H1 (cell line): ENCODE data around the gene CNOT6. TPM values are rescaled to one million over a fixed set of nuclear protein-coding genes. Genes with fewer than 3 reads are reported as not detected.
A peak's percentile ranks its signal among the peaks of the same experiment; 100 is the strongest.

Source experiments
- CTCF ChIA-PET: fragments of 300-600 bp; sonication (Branson Sonifier 250); formaldehyde crosslinking; loops from one replicate; lab custom pipeline; 2021; ENCODE audit not compliant: partially characterized antibody; lab: Charles Lee
- POLR2A ChIA-PET: fragments of 300-600 bp; sonication (Branson Sonifier 250); formaldehyde crosslinking; loops from one replicate; lab custom pipeline; 2021; ENCODE audit warnings: inconsistent platforms; ENCODE audit not compliant: partially characterized antibody; lab: Charles Lee
- DNase-seq, 2 experiments: peaks; one replicate each; pipeline versions ENCODE4 v3.0.0 to v3.0.0-alpha.2; 2010 to 2022; ENCODE audit warnings: low spot score in 2 of 2, low read depth in 1 of 2, mixed read lengths in 1 of 2
- FAIRE-seq: peaks from 2 replicates; lab custom pipeline; 2011; peaks lifted over from hg19 to GRCh38; lab: Jason Lieb, UNC
- H2AFZ ChIP-seq: 2 replicates; pipeline ENCODE4 v1.8.1; 2012; ENCODE audit warnings: low read length, inconsistent platforms
- H2AK5ac ChIP-seq: 2 replicates; pipeline ENCODE4 v1.6.1; 2013; ENCODE audit warnings: low read depth, low read length
- H2BK120ac ChIP-seq: replicated peaks from 2 replicates; pipeline ENCODE3; 2013; ENCODE audit warnings: low read depth, low read length, inconsistent platforms
- H2BK12ac ChIP-seq: 2 replicates; pipeline ENCODE4 v1.6.1; 2013; ENCODE audit warnings: low read depth, low read length
- H2BK15ac ChIP-seq: 2 replicates; pipeline ENCODE4 v1.6.1; 2013; ENCODE audit warnings: low read length
- H2BK20ac ChIP-seq: 2 replicates; pipeline ENCODE4 v1.6.1; 2013; ENCODE audit warnings: low read length
- H2BK5ac ChIP-seq: 2 replicates; pipeline ENCODE4 v1.6.1; 2013; ENCODE audit warnings: low read depth, low read length
- H3K14ac ChIP-seq: 2 replicates; pipeline ENCODE4 v1.6.1; 2013; ENCODE audit warnings: inconsistent platforms; ENCODE audit not compliant: insufficient read length
- H3K18ac ChIP-seq: 2 replicates; pipeline ENCODE4 v1.6.1; 2013; ENCODE audit warnings: low read length; ENCODE audit errors: extremely low read depth
- H3K23ac ChIP-seq: 2 replicates; pipeline ENCODE4 v1.6.1; 2013; ENCODE audit warnings: inconsistent platforms; ENCODE audit not compliant: insufficient read length
- H3K23me2 ChIP-seq: 2 replicates; pipeline ENCODE4 v1.6.1; 2013; ENCODE audit warnings: low read depth, low read length
- H3K27ac ChIP-seq: 2 replicates; pipeline ENCODE4 v1.6.1; 2011; ENCODE audit warnings: low read depth, low read length, inconsistent platforms
- H3K27me3 ChIP-seq, 4 experiments: replicated peaks in 1 of 4; 1 replicate in 1 of 4; 2 replicates in 3 of 4; pipeline versions ENCODE4 v1.6.1 to v1.8.1; 2011 to 2013; ENCODE audit warnings: low read length in 3 of 4, mild to moderate bottlenecking in 3 of 4, inconsistent platforms in 2 of 4, mixed read lengths in 2 of 4, moderate library complexity in 1 of 4; ENCODE audit not compliant: control insufficient read depth in 3 of 4, insufficient read depth in 3 of 4; ENCODE audit errors: extremely low read depth in 1 of 4
- H3K36me3 ChIP-seq, 4 experiments: 2 replicates each; pipeline versions ENCODE4 v1.6.1 to v1.8.1; 2011 to 2013; ENCODE audit warnings: mild to moderate bottlenecking in 4 of 4, low read length in 3 of 4, moderate library complexity in 2 of 4, control low read depth in 1 of 4, inconsistent platforms in 1 of 4; ENCODE audit not compliant: insufficient read depth in 4 of 4, control insufficient read depth in 2 of 4
- H3K4ac ChIP-seq: replicated peaks from 2 replicates; pipeline ENCODE3; 2013; ENCODE audit warnings: low read length, low read depth, mixed read lengths, inconsistent platforms; ENCODE audit not compliant: insufficient read length
- H3K4me1 ChIP-seq, 4 experiments: replicated peaks in 1 of 4; 1 replicate in 1 of 4; 2 replicates in 3 of 4; pipeline versions ENCODE4 v1.6.1 to v1.8.1; 2011 to 2013; ENCODE audit warnings: low read length in 3 of 4, inconsistent platforms in 2 of 4, mixed read lengths in 1 of 4; ENCODE audit not compliant: insufficient read depth in 4 of 4, control insufficient read depth in 3 of 4
- H3K4me2 ChIP-seq, 2 experiments: 2 replicates each; pipeline versions ENCODE4 v1.6.1 to v1.8.1; 2011 to 2013; ENCODE audit warnings: low read depth in 2 of 2, low read length in 2 of 2, control low read depth in 1 of 2, inconsistent platforms in 1 of 2, mild to moderate bottlenecking in 1 of 2; ENCODE audit not compliant: insufficient read depth in 1 of 2
- H3K4me3 ChIP-seq, 4 experiments: fragments of 200-600, 300-600 bp in 1 of 4; sonication (generic), shearing (Covaris generic), sonication (Bioruptor Twin) in 1 of 4; 2 replicates each; pipeline versions ENCODE4 v1.5.1 to v1.8.1; 2011 to 2016; ENCODE audit warnings: low read length in 4 of 4, low read depth in 3 of 4, control low read depth in 2 of 4, inconsistent platforms in 2 of 4, mild to moderate bottlenecking in 2 of 4, mixed read lengths in 1 of 4, moderate library complexity in 1 of 4; ENCODE audit not compliant: insufficient read depth in 2 of 4; ENCODE audit errors: extremely low read depth in 1 of 4
- H3K56ac ChIP-seq: replicated peaks from 2 replicates; pipeline ENCODE3; 2013; ENCODE audit warnings: low read depth, mild to moderate bottlenecking, mixed read lengths, low read length, inconsistent platforms; ENCODE audit not compliant: insufficient read length
- H3K79me1 ChIP-seq: 2 replicates; pipeline ENCODE4 v1.6.1; 2013; ENCODE audit warnings: low read depth, low read length, control low read depth
- H3K79me2 ChIP-seq, 2 experiments: 2 replicates each; pipeline versions ENCODE4 v1.6.1 to v1.8.1; 2012 to 2013; ENCODE audit warnings: low read length in 2 of 2, mild to moderate bottlenecking in 2 of 2, inconsistent platforms in 1 of 2; ENCODE audit not compliant: insufficient read depth in 2 of 2, control insufficient read depth in 1 of 2
- H3K9ac ChIP-seq, 4 experiments: replicated peaks in 1 of 4; 1 replicate in 1 of 4; 2 replicates in 3 of 4; pipeline versions ENCODE4 v1.6.1 to v1.8.1; 2011 to 2013; ENCODE audit warnings: low read depth in 3 of 4, low read length in 3 of 4, control low read depth in 2 of 4, mild to moderate bottlenecking in 2 of 4, moderate library complexity in 2 of 4, inconsistent platforms in 1 of 4; ENCODE audit errors: extremely low read depth in 1 of 4
- H3K9me3 ChIP-seq, 2 experiments: 2 replicates each; pipeline versions ENCODE4 v1.6.1 to v1.8.1; 2012 to 2013; ENCODE audit warnings: mild to moderate bottlenecking in 2 of 2, moderate library complexity in 2 of 2, control low read depth in 1 of 2, inconsistent platforms in 1 of 2, low read depth in 1 of 2, low read length in 1 of 2, mixed read lengths in 1 of 2; ENCODE audit not compliant: insufficient read depth in 2 of 2
- H4K20me1 ChIP-seq, 2 experiments: replicated peaks in 1 of 2; 2 replicates each; pipeline versions ENCODE3 to v1.8.1; 2011 to 2013; ENCODE audit warnings: inconsistent platforms in 2 of 2, low read length in 2 of 2, mild to moderate bottlenecking in 1 of 2; ENCODE audit not compliant: insufficient read depth in 2 of 2, control insufficient read depth in 1 of 2
- H4K5ac ChIP-seq: 2 replicates; pipeline ENCODE4 v1.6.1; 2013; ENCODE audit warnings: low read length, low read depth, mixed read lengths, inconsistent platforms; ENCODE audit not compliant: insufficient read length
- H4K8ac ChIP-seq: 2 replicates; pipeline ENCODE4 v1.8.0; 2013; ENCODE audit warnings: mild to moderate bottlenecking, moderate library complexity, low read length, inconsistent platforms; ENCODE audit not compliant: insufficient read depth; ENCODE audit errors: extremely low read depth
- H4K91ac ChIP-seq: replicated peaks from 2 replicates; pipeline ENCODE3; 2013; ENCODE audit warnings: low read length, mixed read lengths, inconsistent platforms; ENCODE audit not compliant: insufficient read length
- E2F6 ChIP-seq: IDR thresholded peaks from 2 replicates; pipeline ENCODE4 v1.6.1; 2012; ENCODE audit warnings: inconsistent platforms
- EGR1 ChIP-seq: IDR thresholded peaks from 2 replicates; pipeline ENCODE4 v1.6.1; 2011; ENCODE audit warnings: low read depth, low read length, borderline replicate concordance
- HDAC2 ChIP-seq, 2 experiments: fragments of 300-600 bp in 1 of 2; sonication (generic) in 1 of 2; IDR thresholded peaks; 2 replicates each; pipeline ENCODE4 v1.6.1; 2011 to 2012; ENCODE audit warnings: low read depth in 2 of 2, low read length in 2 of 2, mild to moderate bottlenecking in 2 of 2, moderate library complexity in 2 of 2, borderline replicate concordance in 1 of 2, inconsistent platforms in 1 of 2
- POU5F1 ChIP-seq: IDR thresholded peaks from 2 replicates; pipeline ENCODE4 v1.6.1; 2011; ENCODE audit warnings: low read depth, mild to moderate bottlenecking, low read length, moderate library complexity
- RNF2 ChIP-seq: fragments of 200-900, 300-1000 bp; sonication (generic); IDR thresholded peaks from 2 replicates; pipeline ENCODE4 v1.7.1; 2016; ENCODE audit warnings: borderline replicate concordance, low read depth, mild to moderate bottlenecking, antibody characterized with exemption, low read length; ENCODE audit not compliant: poor library complexity, severe bottlenecking; ENCODE audit errors: missing control alignments
- SIRT6 ChIP-seq: IDR thresholded peaks from one replicate; pipeline ENCODE4 v1.7.1; 2012; ENCODE audit warnings: low read length, inconsistent platforms
- TAF1 ChIP-seq: IDR thresholded peaks from 2 replicates; pipeline ENCODE4 v1.6.1; 2011; ENCODE audit warnings: mild to moderate bottlenecking, low read depth, low read length
- TCF12 ChIP-seq: IDR thresholded peaks from 2 replicates; pipeline ENCODE4 v1.6.1; 2011; ENCODE audit warnings: low read depth, mild to moderate bottlenecking, low read length
- WGBS, 2 experiments: shearing (Covaris generic) in 1 of 2; methylation state at CpG; one replicate each; pipeline versions ENCODE4 v1.1.6 to v1.1.7; 2013 to 2015; ENCODE audit warnings: low lambda C conversion rate in 2 of 2, mixed read lengths in 2 of 2, inconsistent platforms in 1 of 2, low coverage in 1 of 2, missing lambda C conversion rate in 1 of 2; ENCODE audit not compliant: insufficient replicate concordance in 2 of 2, insufficient coverage in 1 of 2, insufficient read length in 1 of 2; ENCODE audit errors: extremely low coverage in 1 of 2, missing lambda C conversion rate in 1 of 2; 5-methylcytosine and 5-hydroxymethylcytosine counted together
- long read RNA-seq, 2 experiments: library from RNA in 1 of 2; library from capped mRNA in 1 of 2; stranded (forward); transcript quantifications; one replicate each; pipeline ENCODE4 v2.0.0, GENCODE V29; 2021; ENCODE audit warnings: inconsistent platforms in 1 of 2
- polyA minus RNA-seq, 3 experiments: library from RNA; depleted of rRNA, polyadenylated mRNA; stranded (reverse); fragments of >200 nt; gene quantifications; 1 replicate in 2 of 3; 2 replicates in 1 of 3; pipeline ENCODE4 v1.2.3, GENCODE V29; 2011
- polyA plus RNA-seq, 7 experiments: library from polyadenylated mRNA; depleted of rRNA in 3 of 7; stranded (reverse) in 5 of 7; unstranded in 2 of 7; fragments of >200 nt in 5 of 7; fragments of 200-250 nt in 2 of 7; gene quantifications; 1 replicate in 5 of 7; 2 replicates in 1 of 7; 4 replicates in 1 of 7; pipeline versions ENCODE4 v1.2.1 to v1.2.3, GENCODE V29; 2011 to 2013; ENCODE audit warnings: missing spikeins in 2 of 7, mixed read lengths in 2 of 7
- total RNA-seq: library from RNA; stranded (reverse); fragmentation: NEBNext Ultra II Directional; extraction: Animal tissue kit (Norgen Biotek cat#: 25700); gene quantifications from 2 replicates; pipeline ENCODE4 v1.2.1, GENCODE V29; 2021

Gene CNOT6
- total RNA-seq (45.4 and 48.0 TPM in 2 replicates), polyA plus RNA-seq (2011; rRNA removed) (6.8 and 10.7 TPM in 2 replicates), polyA minus RNA-seq (2011; rRNA and poly(A)+ RNA removed) (23.1 and 23.4 TPM in 2 replicates)
- polyA plus RNA-seq (2011; cell fraction: cytosol; rRNA removed): 11.8 TPM
- 6.3 TPM for polyA plus RNA-seq (2011; cell fraction: nucleus; rRNA removed)
- polyA plus RNA-seq (2012, experiment 1 of 2): 15.7 to 43.5 TPM (median 17.7 TPM) in 4 replicates
- 1.9 TPM for polyA plus RNA-seq (2012, experiment 2 of 2)
- 16.6 TPM for polyA plus RNA-seq (2013, experiment 1 of 2)
- 16.5 TPM for polyA plus RNA-seq (2013, experiment 2 of 2)
- polyA minus RNA-seq (2011; cell fraction: cytosol; rRNA and poly(A)+ RNA removed): 13.9 TPM
- polyA minus RNA-seq (2011; cell fraction: nucleus; rRNA and poly(A)+ RNA removed): 15.8 TPM
- long read RNA-seq, experiment 1, full-length matches to known transcripts: 2 of 24 reads
- long read RNA-seq, experiment 1, partial matches to known transcripts: 5 of 24 reads
- long read RNA-seq, experiment 1, other reads (novel, unspliced or antisense): 17 of 24 reads
- long read RNA-seq, experiment 2, partial matches to known transcripts: 2 of 3 reads
- long read RNA-seq, experiment 2, other reads (novel, unspliced or antisense): 1 of 3 reads

- no peak within 1 kb of the TSS for H2BK120ac ChIP-seq
- peak within 1 kb of the TSS; percentile 86 for H4K91ac ChIP-seq
- no peak within 1 kb of the TSS for H2AK5ac ChIP-seq
- peaks cover 8% of the 10 kb centered on the region for H3K79me1 ChIP-seq
- H2BK20ac ChIP-seq: no peak within 1 kb of the TSS
- H3K4me2 ChIP-seq: peak within 1 kb of the TSS; percentile 68 to 75
- peak within 1 kb of the TSS; percentile 96 for H3K18ac ChIP-seq
- no peak within 1 kb of the TSS for H4K5ac ChIP-seq
- H3K14ac ChIP-seq: no peak within 1 kb of the TSS
- no peak within 1 kb of the TSS for H3K23ac ChIP-seq
- POLR2A ChIA-PET: interaction anchor here (0.9 to 2.0 kb wide), 8 partner anchors 12 to 200 kb away, joined by 3 to 11 read pairs (median 4); no protein-coding TSS in a partner anchor
- WGBS, 2 experiments: 2% methylated on average over 11 of the region's 56 CpGs; no CpG with 5 or more reads in 1 of the 2 experiments
- H3K23me2 ChIP-seq: peaks cover 8% of the 10 kb centered on the region; the same call in 1 of the 2 replicates
- H2BK15ac ChIP-seq: no peak within 1 kb of the TSS
- no peak for FAIRE-seq
- H4K20me1 ChIP-seq: peaks cover 12 to 15% of the 10 kb centered on the region in 2 experiments
- peak within 1 kb of the TSS; percentile 99; the same call in 1 of the 2 replicates for H4K8ac ChIP-seq
- H3K9ac ChIP-seq: peak within 1 kb of the TSS; percentile 91 to 99 (median 96)
- no peaks in the 10 kb centered on the region for H3K27me3 ChIP-seq
- peak within 1 kb of the TSS; percentile 91 for H3K56ac ChIP-seq
- H3K27ac ChIP-seq: peak within 1 kb of the TSS; percentile 96; the same call in 1 of the 2 replicates
- 0 out of 2 replicates have a peak within 1 kb of the TSS, but pooled peaks have one; percentile 43 for H2AFZ ChIP-seq
- peaks cover 0 to 23% (median 6%) of the 10 kb centered on the region in 4 experiments; a peak in 5 of 8 replicates for H3K36me3 ChIP-seq
- H3K4me1 ChIP-seq: peaks cover 0 to 8% (median 3%) of the 10 kb centered on the region in 4 experiments; a peak in 6 of 7 replicates
- H3K4ac ChIP-seq: peak within 1 kb of the TSS; percentile 13
- no peak within 1 kb of the TSS for H2BK12ac ChIP-seq
- H3K4me3 ChIP-seq: peak within 1 kb of the TSS; percentile 86 to 98 (median 91)
- DNase-seq: peak; percentile 78 to 95
- H3K9me3 ChIP-seq: peaks cover 0 to 5% of the 10 kb centered on the region in 2 experiments; a peak in 1 of 4 replicates
- H3K79me2 ChIP-seq: peaks cover 37 to 43% of the 10 kb centered on the region in 2 experiments
- peak within 1 kb of the TSS; percentile 94 for H2BK5ac ChIP-seq
- CTCF ChIA-PET: interaction anchor here (1.1 kb wide), 1 partner anchor 112 kb away, joined by 4 read pairs; no protein-coding TSS in a partner anchor
- TF ChIP-seq SIRT6: no peak
- no peak for TF ChIP-seq POU5F1
- no peak for TF ChIP-seq RNF2
- TF ChIP-seq TAF1: peak; percentile 93
- TF ChIP-seq E2F6: peak; percentile 87
- peak in 1 of 2 experiments; percentile 36; a peak in 1 of 4 replicates for TF ChIP-seq HDAC2 (IDR thresholded peaks at IDR 0.05; ENCODE audit: borderline replicate concordance in 1 of 2, low read depth in 2 of 2, low read length in 2 of 2)
- TF ChIP-seq TCF12: no peak
- peak; percentile 60; the same call in 1 of the 2 replicates for TF ChIP-seq EGR1
Measured at GRCh38 chr5:180494060-180494509, at the start of gene CNOT6. CNOT6 (plus strand) TSS chr5:180494379; CDS start chr5:180529277, 34,898 bp downstream.
